ENCODE data around the gene TBX10.
"Not testable (repeated sequence)": the region's sequence is repeated elsewhere in the genome, so short reads cannot be mapped to it uniquely, and the experiment has no call there.

DNA sequence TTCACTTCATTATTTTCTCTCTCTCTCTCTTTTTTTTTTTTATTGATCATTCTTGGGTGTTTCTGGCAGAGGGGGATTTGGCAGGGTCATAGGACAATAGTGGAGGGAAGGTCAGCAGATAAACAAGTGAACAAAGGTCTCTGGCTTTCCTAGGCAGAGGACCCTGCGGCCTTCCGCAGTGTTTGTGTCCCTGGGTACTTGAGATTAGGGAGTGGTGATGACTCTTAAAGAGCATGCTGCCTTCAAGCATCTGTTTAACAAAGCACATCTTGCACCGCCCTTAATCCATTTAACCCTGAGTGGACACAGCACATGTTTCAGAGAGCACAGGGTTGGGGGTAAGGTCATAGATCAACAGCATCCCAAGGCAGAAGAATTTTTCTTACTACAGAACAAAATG lies 42.1 kb downstream of the TBX10 start:
- TF ChIP-seq, protein P1, sequence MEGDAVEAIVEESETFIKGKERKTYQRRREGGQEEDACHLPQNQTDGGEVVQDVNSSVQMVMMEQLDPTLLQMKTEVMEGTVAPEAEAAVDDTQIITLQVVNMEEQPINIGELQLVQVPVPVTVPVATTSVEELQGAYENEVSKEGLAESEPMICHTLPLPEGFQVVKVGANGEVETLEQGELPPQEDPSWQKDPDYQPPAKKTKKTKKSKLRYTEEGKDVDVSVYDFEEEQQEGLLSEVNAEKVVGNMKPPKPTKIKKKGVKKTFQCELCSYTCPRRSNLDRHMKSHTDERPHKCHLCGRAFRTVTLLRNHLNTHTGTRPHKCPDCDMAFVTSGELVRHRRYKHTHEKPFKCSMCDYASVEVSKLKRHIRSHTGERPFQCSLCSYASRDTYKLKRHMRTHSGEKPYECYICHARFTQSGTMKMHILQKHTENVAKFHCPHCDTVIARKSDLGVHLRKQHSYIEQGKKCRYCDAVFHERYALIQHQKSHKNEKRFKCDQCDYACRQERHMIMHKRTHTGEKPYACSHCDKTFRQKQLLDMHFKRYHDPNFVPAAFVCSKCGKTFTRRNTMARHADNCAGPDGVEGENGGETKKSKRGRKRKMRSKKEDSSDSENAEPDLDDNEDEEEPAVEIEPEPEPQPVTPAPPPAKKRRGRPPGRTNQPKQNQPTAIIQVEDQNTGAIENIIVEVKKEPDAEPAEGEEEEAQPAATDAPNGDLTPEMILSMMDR (conservative IDR thresholded peaks at IDR 0.05; ENCODE audit: low read length) = not testable (repeated sequence)
- not testable (repeated sequence) for TF ChIP-seq EZH2phosphoT487 (IDR thresholded peaks at IDR 0.05; ENCODE audit: borderline replicate concordance, low read depth, low read length)

Measured in OCI-LY7 (cell line).